Measurements from ENCODE around the gene TCP1. TPM values are rescaled to one million over a fixed set of nuclear protein-coding genes. Genes with fewer than 3 reads are reported as not detected.
A peak's percentile ranks its signal among the peaks of the same experiment; 100 is the strongest.

TCP1 gene
- total RNA-seq, 1 donor from 2014 or later, result 80.8 TPM

DNA sequence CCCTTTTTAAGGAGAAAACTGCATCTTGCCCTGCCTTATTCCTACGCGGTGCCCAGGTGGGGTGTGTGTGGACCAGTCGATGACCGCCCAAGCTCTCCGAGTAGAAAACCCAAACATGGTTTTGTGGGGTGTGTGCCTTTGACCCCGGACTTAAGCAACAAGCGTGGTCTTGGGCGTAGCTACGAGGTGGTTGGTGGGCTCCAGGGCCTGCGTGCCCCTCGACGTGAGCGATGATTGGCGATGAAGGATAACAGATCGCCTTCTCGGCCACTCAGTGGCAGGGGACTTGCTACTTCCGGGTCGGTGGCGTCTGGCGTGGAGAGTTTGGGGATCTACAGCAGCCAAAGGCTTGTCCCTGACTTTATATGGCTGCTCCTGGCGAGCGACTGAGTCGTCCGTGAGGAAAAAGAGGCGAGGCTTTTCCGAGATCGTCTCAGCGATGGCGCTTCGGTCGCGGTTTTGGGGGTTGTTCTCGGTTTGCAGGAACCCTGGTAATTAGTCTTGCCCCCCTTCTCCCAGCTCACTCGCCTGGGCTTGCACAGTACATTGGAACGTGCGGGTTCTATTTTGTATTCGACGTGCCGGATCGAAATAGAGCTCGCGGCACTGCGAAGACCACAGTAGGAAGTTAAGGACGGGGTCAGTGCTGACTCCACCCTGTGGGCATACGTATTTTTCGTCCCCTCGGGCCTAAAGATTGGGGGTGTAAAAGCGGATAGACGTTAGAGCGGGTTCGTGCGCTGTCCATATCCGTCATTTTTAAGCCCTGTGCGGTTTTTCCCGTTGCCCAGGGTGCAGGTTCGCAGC, 950 bp upstream of the TCP1 start, which contains the start of gene MRPL18:
TSS of gene MRPL18 (plus strand) at position 319 of the 807 bp plus-strand sequence. CDS start at position 440, 121 bp downstream.
- H3K9me3 ChIP-seq, result no peaks in the 10 kb centered on the region
- peaks cover 71% of the 10 kb centered on the region for H3K4me1 ChIP-seq
- TF ChIP-seq POLR2AphosphoS5 (IDR thresholded peaks at IDR 0.05; ENCODE audit: insufficient read depth in 1 of 2, low read depth in 1 of 2) (peak; percentile 55 to 74), POLR2A (IDR thresholded peaks at IDR 0.05) (no peak)
- peak within 1 kb of the TSS; percentile 100 for H3K27ac ChIP-seq
- peak within 1 kb of the TSS; percentile 87 to 92 for H3K4me3 ChIP-seq
- DNase-seq (ENCODE audit: extremely low spot score in 2 of 2), result peak in 1 of 2 donors; percentile 99
- H3K36me3 ChIP-seq, result peaks cover 0 to 30% of the 10 kb centered on the region in 2 donors
- no peaks in the 10 kb centered on the region for H3K27me3 ChIP-seq
- intact Hi-C loops (cut with DNase I), result loop anchor here (5.0 kb wide), 1 partner anchor 98 kb away; the partner anchor contains the start of gene SOD2

- no peaks in the 10 kb centered on the region for H3K27me3 ChIP-seq
- no peak for DNase-seq (ENCODE audit: extremely low spot score in 2 of 2)
- peak overlapping the region; percentile 100 for H3K27ac ChIP-seq
- H3K4me1 ChIP-seq, result peaks cover 66% of the 10 kb centered on the region
- peaks cover 0 to 38% of the 10 kb centered on the region in 2 donors for H3K36me3 ChIP-seq
- TF ChIP-seq CTCF (IDR thresholded peaks at IDR 0.05) (no peak), POLR2A (IDR thresholded peaks at IDR 0.05) (no peak), POLR2AphosphoS5 (IDR thresholded peaks at IDR 0.05; ENCODE audit: insufficient read depth in 1 of 2, low read depth in 1 of 2) (no peak)
- intact Hi-C loops (cut with DNase I), result loop anchor here (5.0 kb wide), 1 partner anchor 62 kb away; the partner anchor contains the start of gene WTAP
- H3K4me3 ChIP-seq, result peak overlapping the region; percentile 87 to 92
- H3K9me3 ChIP-seq, result no peaks in the 10 kb centered on the region
Measured at GRCh38 chr6:159788753-159789376, 537 bp downstream of the TCP1 start.

GRCh38 chr6:159788276-159788675, 1.1 kb downstream of the TCP1 start:
- H3K4me1 ChIP-seq, result peaks cover 62% of the 10 kb centered on the region
- TF ChIP-seq POLR2AphosphoS5 (IDR thresholded peaks at IDR 0.05; ENCODE audit: insufficient read depth in 1 of 2, low read depth in 1 of 2) (no peak), POLR2A (IDR thresholded peaks at IDR 0.05) (no peak), CTCF (IDR thresholded peaks at IDR 0.05) (no peak)
- H3K36me3 ChIP-seq, result peaks cover 0 to 43% of the 10 kb centered on the region in 2 donors
- no peaks in the 10 kb centered on the region for H3K9me3 ChIP-seq
- peak overlapping the region; percentile 100 for H3K27ac ChIP-seq
- intact Hi-C loops (cut with DNase I), result loop anchor here (5.0 kb wide), 1 partner anchor 61 kb away; the partner anchor contains the start of gene WTAP
- no peaks in the 10 kb centered on the region for H3K27me3 ChIP-seq
- no peak for DNase-seq (ENCODE audit: extremely low spot score in 2 of 2)
- peak overlapping the region; percentile 87 to 92 for H3K4me3 ChIP-seq

DNA sequence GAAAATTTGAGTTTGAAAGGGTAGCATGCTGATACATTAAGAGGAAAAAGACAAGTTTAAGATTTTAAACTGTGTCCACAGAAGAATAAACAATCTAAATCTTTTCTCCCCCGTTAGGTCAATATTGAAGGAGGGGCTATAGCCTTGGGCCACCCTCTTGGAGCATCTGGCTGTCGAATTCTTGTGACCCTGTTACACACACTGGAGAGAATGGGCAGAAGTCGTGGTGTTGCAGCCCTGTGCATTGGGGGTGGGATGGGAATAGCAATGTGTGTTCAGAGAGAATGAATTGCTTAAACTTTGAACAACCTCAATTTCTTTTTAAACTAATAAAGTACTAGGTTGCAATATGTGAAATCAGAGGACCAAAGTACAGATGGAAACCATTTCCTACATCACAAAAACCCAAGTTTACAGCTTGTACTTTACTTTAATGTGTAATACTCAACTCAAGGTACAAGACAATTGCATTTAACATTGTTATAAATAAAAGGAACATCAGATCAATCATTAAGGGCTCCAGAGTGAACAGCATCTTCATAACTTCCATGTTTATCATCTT, 10.8 kb downstream of the TCP1 start:
- H3K4me3 ChIP-seq, result no peak overlapping the region
- H3K9me3 ChIP-seq, result no peaks in the 10 kb centered on the region
- H3K27ac ChIP-seq, result no peak overlapping the region
- H3K4me1 ChIP-seq, result peaks cover 7% of the 10 kb centered on the region
- no peak for TF ChIP-seq POLR2A (IDR thresholded peaks at IDR 0.05)
- TF ChIP-seq CTCF (IDR thresholded peaks at IDR 0.05), result no peak
- no peak for TF ChIP-seq POLR2AphosphoS5 (IDR thresholded peaks at IDR 0.05; ENCODE audit: insufficient read depth in 1 of 2, low read depth in 1 of 2)
- DNase-seq (ENCODE audit: extremely low spot score in 2 of 2), result no peak
- intact Hi-C loops (cut with DNase I), result no loop called here
- peaks cover 0 to 75% of the 10 kb centered on the region in 2 donors for H3K36me3 ChIP-seq
- H3K27me3 ChIP-seq, result no peaks in the 10 kb centered on the region

DNA sequence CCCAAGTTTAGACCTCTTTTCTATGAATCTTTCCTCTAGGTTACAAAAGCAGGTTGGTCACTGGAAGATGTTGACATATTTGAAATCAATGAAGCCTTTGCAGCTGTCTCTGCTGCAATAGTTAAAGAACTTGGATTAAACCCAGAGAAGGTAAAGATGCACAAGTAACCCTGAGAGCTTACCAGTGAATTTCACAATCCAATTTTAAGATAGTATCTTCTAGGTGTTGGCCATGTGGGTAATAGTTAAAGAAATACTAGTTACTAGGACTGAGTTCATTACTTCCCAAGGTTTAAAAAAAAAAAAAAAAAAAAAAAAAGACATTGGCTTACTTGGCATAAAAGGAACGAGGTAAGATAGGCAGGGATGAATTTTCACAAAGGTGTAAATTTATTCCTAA, 11.3 kb downstream of the TCP1 start:
- TF ChIP-seq POLR2AphosphoS5 (IDR thresholded peaks at IDR 0.05; ENCODE audit: insufficient read depth in 1 of 2, low read depth in 1 of 2), result no peak
- no peak for TF ChIP-seq POLR2A (IDR thresholded peaks at IDR 0.05)
- no peak for TF ChIP-seq CTCF (IDR thresholded peaks at IDR 0.05)
- H3K27me3 ChIP-seq, result no peaks in the 10 kb centered on the region
- H3K9me3 ChIP-seq, result no peaks in the 10 kb centered on the region
- no peak overlapping the region for H3K27ac ChIP-seq
- no peak overlapping the region for H3K4me3 ChIP-seq
- intact Hi-C loops (cut with DNase I), result no loop called here
- no peak for DNase-seq (ENCODE audit: extremely low spot score in 2 of 2)
- peaks cover 4% of the 10 kb centered on the region for H3K4me1 ChIP-seq
- H3K36me3 ChIP-seq, result peaks cover 0 to 70% of the 10 kb centered on the region in 2 donors
